Dedifferentiated amniotic fluid mesenchymal stem cell (primary cell): ENCODE results near the gene TMED1.
A peak's percentile ranks its signal among the peaks of the same experiment; 100 is the strongest.
"Not testable (repeated sequence)": the region's sequence is repeated elsewhere in the genome, so short reads cannot be mapped to it uniquely, and the experiment has no call there.

ENCODE experiments used
- DNase-seq: peaks from one replicate; pipeline ENCODE4 v3.0.0-alpha.2; 2016; ENCODE audit errors: extremely low spot score

The TMED1 gene

DNA sequence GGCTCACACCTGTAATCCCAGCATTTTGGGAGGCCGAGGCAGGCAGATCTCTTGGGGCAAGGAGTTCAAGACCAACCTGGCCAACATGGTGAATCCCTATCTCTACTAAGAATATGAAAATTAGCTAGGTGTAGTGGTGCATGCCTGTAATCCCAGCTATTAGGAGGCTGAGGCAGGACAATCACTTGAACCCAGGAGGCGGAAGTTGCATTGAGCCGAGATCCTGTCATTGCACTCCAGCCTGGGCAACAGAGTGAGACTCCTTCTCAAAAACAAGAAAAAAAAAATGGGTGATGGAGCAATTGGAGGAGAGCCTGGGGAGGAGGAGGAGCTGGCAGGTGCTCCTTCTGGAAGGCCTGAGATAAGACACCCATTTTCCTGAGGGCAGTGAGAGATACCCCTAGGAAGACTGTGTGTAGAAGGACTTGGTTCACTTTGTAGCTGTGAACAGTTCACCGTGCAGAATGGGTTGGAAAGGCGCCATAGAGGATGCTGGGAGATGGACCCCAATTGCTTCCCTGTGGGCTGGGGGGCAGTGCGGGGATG, 26.6 kb upstream of the TMED1 start:
- DNase-seq = no peak

DNA sequence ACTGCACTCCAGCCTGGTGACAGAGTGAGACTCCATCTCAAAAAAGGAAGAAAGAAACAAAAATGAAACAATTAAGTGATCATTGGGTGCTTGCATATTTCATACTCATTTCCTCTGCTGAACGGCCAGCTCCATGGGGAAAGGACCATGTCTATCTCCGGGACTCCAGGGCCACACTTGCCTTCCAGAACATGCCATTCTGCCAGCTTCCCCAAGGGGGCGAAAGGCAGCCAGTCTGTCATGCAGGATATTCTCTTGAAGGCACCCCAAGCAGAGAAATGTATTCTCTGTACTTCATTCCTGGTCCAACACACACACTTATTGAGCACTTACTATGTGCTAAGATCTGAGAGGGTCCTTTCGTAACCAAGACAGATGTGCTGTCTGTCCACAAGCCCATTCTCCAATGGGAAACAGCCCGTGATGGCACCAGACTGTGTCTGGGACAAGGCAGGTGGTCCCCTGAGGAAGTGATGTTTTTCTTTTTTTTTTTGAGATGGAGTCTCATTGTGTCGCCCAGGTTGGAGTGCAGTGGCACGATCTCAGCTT, 25.2 kb upstream of the TMED1 start:
- no peak for DNase-seq

DNA sequence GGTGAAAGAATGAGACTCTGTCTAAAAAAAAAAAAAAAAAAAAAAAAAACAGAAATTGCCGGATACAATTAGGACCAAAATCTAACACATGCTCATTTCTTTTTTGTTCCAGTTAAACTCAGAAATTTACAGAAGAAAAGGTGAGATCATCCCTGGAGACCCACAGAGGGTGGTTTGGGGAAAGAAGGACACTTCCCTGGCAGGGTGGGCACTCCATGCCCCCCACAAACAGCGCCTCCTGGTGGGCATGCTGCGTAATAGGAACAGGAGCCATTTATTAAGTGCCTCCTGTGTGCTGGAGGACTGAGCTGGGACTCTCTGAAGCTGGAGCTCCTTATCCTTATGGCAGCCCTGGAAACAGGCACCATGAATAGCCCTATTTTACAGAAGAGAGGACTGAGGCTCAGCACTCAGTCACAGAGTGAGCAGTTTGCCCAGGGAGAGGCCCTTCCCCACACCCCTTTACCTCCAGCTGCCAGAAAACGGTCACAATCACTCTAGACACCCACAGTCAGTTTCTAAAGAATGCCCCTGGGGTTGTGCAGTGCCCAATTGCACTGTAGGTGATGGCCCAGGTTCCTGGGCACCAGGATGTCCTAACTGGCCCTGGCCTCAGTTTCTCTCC, 22.3 kb upstream of the TMED1 start:
- DNase-seq = no peak

DNA sequence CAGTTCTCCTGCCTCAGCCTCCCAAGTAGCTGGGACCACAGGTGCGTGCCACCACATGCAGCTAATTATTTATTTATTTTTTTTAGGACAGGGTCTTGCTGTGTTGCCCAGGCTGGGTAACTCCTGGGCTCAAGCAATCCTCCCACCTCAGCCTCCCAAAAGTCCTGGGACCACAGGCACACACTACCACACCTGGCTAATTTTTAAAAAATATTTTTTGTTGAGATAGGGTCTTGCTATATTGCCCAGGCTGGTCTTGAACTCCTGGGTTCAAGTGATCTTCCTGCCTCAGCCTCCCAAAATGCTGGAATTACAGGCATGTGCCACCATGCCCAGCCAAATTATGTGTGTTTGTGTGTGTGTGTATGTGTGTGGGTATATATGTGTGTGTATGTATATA, 20.9 kb upstream of the TMED1 start:
- not testable (repeated sequence) for DNase-seq

DNA sequence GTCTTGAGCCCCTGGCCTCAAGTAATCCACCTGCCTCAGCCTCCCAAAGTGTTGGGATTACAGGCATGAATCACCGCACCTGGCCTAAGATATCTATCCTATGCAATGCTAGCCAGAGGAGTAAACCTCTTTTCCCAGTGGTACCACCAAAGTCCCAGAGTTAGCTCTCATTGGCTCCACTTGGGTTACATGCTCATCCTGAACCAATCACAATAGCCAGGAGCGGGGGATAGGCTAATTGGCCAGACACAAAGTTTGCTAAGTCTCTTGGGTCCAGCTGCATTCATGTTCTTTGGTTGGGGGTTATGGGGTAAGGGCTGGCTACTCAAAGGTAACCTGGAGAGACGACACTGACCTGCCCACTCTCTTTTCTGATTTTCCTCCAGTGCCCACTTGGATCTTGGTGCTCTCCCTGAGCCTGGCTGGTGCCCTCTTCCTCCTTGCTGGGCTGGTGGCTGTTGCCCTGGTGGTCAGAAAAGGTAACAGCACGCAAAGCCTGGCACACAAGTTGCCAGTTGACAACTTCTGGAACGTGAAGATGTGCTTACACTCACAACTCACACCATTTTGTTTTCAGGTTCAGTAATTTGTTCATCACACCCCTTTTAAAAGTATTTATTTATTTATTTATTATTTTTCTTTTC, 20.0 kb upstream of the TMED1 start:
- DNase-seq = no peak

DNA sequence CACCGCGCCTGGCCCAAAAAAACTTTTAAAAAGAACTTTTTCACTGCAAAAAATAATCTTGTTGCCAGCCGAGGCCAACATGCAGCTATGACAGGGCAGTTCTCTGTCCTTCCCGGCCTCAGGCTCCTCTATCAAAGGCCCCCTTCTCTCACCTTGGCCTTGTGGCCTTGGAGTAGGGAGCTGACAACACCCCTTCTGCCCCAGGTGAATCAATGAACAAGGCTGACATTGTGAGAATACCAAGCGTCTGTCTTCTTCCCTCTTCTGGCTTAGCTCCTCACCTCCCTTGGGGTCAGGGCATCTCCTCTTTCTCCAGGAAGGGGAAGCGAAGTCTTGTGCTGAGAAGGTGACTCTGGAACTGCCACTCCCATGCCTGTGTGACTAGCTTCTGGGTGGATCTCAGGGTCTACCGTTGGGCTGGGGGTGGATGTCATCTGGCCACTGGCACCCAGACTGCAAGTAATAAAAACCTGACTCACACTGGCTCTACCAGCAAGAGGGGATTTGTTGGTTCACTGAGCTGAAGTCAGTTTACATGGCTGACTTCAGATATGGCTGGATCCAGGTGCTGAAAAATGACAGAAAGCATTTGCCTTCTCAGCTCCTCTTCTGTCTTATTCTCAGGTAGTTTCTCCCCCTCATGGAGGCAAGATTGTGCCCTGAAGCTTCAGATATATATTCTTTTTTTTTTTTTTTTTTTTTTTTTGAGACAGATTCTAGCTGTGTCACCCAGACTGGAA, 18.5 kb upstream of the TMED1 start:
- DNase-seq = no peak

DNA sequence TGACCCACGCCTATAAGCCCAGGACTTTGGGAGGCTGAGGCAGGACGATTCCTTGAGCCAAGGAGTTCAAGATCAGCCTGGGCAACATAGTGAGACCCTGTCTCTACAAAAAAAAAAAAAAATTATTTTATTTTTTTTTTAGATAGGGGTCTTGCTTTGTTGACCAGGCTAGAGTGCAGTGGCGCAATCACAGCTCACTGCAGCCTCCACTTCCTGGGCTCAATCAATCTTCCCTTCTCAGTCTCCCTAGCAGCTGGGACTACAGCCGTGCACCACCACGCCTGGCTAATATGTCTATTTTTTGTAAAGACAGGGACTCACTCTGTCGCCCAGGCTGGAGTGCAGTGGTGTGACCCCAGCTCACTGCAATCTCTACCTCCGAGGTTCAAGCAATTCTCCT, 16.9 kb upstream of the TMED1 start:
- DNase-seq = no peak

DNA sequence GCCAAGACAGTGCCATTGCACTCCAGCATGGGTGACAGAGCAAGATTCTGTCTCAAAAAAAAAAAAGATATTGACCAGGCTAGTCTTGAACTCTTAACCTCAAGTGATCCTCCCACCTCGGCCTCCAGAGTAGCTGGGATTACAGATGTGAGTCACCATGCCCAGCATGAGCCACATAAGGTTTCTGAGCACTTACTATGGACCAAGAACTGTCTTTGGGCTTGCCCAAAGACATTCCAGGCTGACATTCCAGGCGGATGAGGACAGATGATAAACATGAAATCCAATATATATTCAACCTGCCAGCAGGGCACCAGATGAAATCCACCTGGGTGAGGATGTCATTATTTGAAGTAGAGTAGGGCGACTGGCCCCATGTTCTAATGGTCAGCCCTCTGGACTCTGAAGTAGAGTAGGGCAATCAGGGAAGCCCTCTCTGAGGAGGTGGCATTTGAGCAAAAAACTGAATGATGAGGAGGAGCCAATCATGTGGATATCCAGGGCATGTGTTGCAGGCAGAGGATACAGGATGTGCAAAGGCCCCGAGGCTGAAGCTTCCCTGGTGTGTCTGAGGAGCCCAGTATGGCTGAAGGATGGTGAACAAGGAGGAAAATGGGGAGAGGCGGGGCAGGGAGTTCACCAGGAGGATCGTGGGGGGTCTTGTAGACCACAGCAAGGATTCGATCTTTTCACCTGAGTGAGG, 16.2 kb upstream of the TMED1 start:
- no peak for DNase-seq

DNA sequence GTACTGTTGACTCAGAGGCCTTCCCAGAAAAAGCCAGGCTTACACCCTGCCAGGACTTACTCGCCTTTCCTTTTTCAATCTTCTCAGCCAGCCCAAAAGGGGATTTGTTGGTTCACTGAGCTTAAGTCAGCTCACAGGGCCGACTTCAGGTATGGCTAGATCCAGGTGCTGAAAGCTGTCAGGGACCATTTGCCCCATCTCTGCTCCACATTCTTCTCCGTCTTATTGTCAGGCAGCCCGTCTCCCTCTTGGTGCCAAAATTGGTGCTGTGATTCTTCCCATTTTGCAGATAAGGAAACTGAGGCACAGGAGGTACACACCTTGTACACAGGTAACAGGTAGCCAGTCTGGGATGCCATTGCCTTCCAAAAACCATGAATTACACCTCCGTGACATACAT, 14.6 kb upstream of the TMED1 start:
- no peak for DNase-seq

DNA sequence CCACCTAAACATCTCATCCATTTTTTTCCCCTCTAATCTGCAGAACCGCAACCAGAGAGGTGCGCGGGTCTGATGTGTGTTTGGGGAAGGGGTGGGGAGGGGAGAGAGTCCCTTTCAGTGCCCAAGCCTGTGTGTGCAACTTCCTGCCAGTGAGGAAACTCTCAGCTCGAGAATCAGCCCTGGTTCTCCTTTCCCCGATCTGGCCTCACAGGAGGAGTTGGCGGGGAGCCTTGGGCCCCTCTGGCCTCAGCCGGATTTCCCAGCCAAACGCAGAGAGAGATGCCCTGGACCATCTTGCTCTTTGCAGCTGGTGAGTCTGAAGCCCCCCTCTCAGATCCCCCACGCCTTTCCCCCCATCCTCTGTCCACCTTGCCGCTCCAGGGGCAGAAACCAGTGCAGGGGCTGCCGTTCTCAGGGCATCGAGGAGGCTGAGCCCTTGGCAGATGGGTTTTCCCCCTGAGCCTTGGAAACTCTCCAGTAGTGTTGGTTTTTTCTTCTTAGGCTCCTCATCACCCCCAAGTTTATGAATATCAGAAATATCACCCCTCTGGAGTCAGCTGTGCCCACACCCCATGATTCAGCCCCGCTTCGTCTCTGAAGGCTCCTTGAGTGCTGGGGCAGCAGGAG, 12.3 kb upstream of the TMED1 start, which contains the start of gene C19orf38:
C19orf38 (plus strand) TSS at position 186 of the 627 bp plus-strand sequence; CDS start at position 280, 94 bp downstream.
- DNase-seq = no peak

DNA sequence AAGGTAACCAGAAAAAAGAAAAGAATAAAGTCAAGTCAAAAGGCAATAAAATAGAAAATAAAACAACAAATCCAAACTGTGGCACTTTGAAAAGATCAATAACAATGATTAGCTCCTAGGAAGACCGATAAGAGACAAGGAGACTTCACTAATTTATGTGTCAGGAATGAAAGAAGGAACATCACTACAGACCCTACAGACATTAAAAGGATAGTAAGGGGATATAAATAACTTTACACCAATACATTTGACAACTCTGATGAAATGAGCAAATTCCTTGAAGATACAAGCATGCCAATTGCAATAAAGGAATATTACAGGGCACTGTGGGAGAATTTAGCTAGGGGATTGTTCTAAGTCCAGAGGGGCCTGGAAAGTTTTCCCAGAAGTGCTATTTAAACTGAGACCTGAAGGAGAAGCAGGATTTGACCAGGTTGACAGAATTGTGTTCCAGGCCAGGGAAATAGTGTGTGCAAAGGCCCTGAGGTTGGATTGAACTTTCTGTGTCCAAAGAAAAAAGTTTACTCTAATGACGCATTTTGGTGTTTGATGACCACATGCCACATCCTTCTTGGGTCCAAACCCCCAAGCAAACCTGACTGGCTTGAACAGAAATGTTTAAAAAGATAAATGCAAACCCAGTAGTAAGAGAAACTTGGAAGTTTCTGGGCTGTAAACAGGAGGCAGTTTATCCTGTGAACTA, 10.6 kb upstream of the TMED1 start:
- no peak for DNase-seq

DNA sequence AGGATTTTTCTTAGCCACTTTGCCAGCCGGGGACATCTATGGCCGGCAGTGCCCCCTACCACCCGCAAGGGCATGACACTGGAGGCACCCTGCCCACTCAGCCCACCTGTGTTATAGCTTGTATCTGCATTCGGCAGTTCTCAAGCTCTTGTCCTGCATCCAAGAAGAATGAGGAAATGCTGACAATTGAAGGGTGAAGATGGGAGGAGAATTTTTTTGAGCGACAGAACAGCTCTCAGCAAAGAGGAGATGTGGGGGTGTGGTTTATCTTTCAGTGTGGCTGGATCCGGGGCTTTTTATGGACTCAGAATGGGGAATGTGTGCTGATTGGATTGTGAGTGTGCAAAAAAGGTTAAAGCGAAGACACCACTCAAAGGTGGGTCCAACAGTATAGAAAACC, 6.8 kb upstream of the TMED1 start:
- DNase-seq = no peak

DNA sequence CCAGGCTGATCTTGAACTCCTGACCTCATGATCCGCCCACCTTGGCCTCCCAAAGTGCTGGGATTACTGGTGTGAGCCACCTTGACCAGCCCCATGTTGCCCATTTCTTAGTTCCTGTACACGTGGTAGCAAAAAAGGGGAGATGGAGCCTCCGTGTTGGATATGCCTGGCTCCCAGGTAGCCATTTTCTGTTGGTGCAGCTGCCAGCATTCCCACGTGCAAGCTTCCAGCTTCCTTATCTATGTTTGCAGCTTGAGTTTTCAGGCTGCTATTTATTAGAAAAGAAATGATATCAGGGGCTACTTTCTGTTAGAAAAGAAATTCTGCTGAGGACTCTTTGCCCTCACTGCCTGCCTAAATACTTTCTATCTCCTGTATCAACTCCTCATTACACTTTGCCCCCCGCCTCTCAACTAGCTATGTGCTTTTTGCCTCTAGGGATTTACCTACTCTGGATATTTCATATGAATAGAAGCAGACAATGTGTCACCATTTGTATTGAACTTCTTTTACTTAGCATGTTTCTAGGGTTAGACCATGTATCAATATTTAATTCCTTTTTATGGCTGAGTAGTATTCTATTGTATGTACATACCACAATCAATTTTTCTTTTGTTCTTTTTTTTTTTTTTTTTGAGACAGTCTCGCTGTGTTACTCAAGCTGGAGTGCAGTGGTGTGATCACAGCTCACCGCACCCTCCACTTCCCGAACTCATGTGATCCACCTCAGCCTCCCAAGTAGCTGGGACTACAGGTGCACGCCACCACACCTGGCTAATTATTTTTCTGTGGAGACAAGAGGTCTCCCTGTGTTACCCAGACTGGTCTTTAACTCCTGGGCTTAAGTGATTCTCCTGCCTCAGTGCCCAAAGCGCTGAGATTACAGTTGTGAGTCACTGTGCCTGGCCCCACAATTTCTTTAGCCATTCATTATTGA, 3.4 kb upstream of the TMED1 start:
- DNase-seq = no peak

DNA sequence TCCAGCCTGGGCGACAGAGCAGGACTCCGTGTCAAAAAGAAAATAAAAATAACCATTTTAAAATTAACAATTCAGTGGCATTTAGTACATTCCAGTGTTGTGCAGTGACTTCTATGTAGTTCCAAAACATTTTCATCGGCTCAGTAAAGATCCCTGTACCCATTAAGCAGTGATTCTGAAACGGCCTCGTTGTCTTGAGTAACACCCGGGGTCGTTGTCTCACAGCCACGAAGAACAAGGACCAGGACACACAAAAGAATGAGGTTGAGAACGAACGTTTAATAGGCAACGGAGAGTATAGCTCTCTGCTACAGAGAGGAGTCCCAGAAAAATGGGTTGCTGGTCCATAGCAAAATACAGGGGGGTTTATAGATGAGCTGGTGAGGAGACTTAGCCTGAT, 2.4 kb upstream of the TMED1 start:
- DNase-seq = no peak

DNA sequence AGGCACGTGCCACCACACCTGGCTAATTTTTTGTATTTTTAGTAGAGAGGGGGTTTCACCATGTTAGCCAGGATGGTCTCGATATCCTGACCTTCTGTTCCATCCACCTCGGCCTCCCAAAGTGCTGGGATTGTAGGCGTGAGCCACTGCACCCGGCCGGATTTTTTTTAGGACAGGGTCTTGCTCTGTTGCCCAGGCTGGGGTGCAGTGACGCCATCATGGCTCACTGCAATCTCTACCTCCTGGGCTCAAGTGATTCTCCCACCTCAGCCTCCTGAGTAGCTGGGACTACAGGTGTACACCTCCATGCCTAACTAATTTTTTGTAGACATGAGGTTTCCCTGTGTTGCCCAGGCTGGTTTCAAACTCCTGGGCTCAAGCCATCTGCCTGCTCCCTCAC, 1.6 kb upstream of the TMED1 start:
- not testable (repeated sequence) for DNase-seq

DNA sequence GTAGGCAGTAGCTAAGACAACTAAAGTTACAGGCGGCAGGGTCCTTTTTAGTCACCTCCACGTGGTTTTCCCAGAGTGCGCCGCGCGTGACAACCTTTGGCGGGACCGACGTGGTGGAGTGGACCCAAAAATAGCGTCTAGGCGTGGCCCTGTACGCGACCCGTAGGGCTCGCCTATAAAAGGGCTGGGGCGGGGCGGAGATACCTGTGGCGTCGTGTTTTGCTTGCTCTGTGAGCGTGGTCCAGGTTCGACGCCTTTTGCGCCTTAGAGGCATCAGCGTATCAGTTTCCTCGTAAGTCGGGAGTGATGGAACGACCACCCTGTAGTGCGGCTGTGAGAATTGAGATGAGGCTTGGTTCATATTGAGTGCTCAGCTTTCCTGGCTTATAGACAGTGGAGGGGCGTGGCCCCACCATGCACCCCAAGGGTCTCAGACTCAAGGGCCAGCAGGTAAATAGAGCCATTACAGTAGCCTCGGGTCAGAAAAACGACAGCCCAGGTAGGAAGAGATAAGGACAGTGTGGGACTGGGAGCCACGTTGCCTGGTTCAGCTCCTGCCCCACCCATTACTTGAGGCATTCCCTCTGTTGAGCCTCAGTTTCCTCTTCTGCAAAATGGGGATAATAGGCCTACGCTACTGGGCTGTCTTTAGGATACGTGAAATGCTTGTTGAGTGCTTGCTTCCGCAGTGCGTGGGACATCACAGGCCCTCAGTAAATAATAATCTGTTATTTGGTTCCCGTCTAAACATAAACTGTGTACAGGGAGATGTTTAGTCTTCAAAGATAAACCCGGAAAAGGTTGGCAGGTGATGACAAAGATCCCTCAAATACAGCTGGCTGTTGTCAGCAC, 693 bp upstream of the TMED1 start:
- DNase-seq = peak; percentile 70

DNA sequence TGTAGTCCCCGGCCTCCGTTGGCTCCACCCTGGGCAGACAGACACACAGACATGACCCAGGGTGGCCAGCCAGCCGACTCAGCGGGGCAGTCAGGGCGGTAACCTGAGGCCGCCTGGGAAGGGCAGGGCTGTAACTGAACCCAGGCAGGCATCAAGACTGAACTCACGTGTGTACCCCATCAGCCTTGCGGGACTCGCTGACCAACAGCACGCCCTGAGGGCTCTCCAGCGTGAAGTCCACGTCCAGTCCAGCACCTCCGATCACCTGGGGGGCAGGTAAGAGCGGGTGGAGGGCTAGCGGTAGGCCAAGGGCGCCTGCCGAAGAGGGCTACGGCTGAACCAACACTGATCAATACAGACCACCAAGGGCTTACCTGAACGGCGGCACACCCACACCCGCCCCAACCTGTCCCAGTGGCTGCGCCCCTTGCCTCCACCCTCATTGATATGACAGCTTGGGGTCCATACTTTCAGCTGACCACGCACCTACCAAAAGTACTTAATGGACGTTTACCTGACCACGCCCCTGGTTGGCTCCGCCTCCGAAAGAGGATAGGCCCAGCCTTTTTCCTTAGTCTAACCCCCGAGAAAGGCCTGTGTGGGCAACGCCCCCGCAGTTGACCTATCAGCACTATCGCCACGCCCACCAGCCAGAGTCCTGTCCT, 791 bp downstream of the TMED1 start:
- no peak for DNase-seq

DNA sequence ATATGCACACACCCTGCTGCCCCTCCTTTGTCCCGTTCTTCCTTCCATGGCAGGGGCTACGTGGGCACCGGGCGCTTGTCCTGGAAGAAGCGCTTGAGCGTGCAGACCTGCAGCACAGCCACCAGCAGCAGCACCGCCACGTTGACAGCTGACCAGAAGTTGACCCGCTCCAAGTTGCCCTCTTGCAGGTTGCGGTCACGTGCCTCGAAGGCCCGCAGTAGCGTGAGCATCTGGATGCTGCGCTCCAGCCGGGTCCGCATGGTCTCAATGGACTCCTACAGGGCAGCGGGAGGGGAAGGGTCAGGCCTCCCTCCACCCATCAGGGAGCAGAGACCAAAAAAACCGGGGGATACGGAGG, 3.1 kb downstream of the TMED1 start:
- DNase-seq = no peak
